Activated CD8-positive, alpha-beta T cell treated with anti-CD3 and anti-CD28 coated beads for 36 hours (primary cell): Measurements from ENCODE around the gene IGF2BP1. TPM values are rescaled to one million over a fixed set of nuclear protein-coding genes. Genes with fewer than 3 reads are reported as not detected.
A peak's percentile ranks its signal among the peaks of the same experiment; 100 is the strongest.

ENCODE experiments used
- ATAC-seq: fragments of 200-7000 bp; cut with Tn5 transposase; one replicate; pipeline ENCODE4 v1.10.0; 2021; ENCODE audit warnings: mild to moderate bottlenecking, moderate library complexity
- CTCF ChIA-PET: fragments of 350-600 bp; sonication (Branson Sonifier 250); formaldehyde crosslinking; loops from one replicate; lab custom pipeline; 2021; ENCODE audit warnings: antibody characterized with exemption; lab: Charles Lee
- POLR2A ChIA-PET: fragments of 350-600 bp; sonication (Branson Sonifier 250); formaldehyde crosslinking; loops from one replicate; lab custom pipeline; 2021; ENCODE audit warnings: antibody characterized with exemption; lab: Charles Lee
- DNase-seq: peaks from one replicate; pipeline ENCODE4 v3.0.0-alpha.2; 2020
- H3K27ac Mint-ChIP-seq: one replicate; pipeline ENCODE4 v1.8.0; 2021; ENCODE audit warnings: mild to moderate bottlenecking, mixed read lengths
- H3K27me3 Mint-ChIP-seq: one replicate; pipeline ENCODE4 v1.8.0; 2021; ENCODE audit warnings: mixed read lengths
- H3K36me3 Mint-ChIP-seq: one replicate; pipeline ENCODE4 v1.8.0; 2021; ENCODE audit warnings: low read depth, mixed read lengths
- H3K4me1 Mint-ChIP-seq: one replicate; pipeline ENCODE4 v1.8.0; 2021; ENCODE audit warnings: low read depth, mixed read lengths
- H3K4me3 Mint-ChIP-seq: one replicate; pipeline ENCODE4 v1.8.0; 2021; ENCODE audit warnings: mild to moderate bottlenecking, moderate library complexity, mixed read lengths
- H3K9me3 Mint-ChIP-seq: one replicate; pipeline ENCODE4 v1.8.0; 2021; ENCODE audit warnings: mixed read lengths
- CTCF ChIP-seq: fragments of 200-600 bp; IDR thresholded peaks from one replicate; pipeline ENCODE4 v1.8.0; 2022; ENCODE audit warnings: antibody characterized with exemption, mild to moderate bottlenecking
- intact Hi-C: fragments of 100-400 bp; cut with micrococcal nuclease; formaldehyde crosslinking; loops from one replicate; pipeline ENCODE4 v1.10.0; 2022
- total RNA-seq, 2 experiments: library from RNA; stranded (reverse); gene quantifications; one replicate each; pipeline ENCODE4 v1.2.3, GENCODE V29; 2021

IGF2BP1 gene
- total RNA-seq, 2 experiments from 2014 or later, result 0.18 to 0.51 TPM

- no peak for TF ChIP-seq CTCF
- Mint-ChIP-seq H3K27me3 (peaks cover 70% of the 10 kb centered on the region), H3K36me3 (peaks cover 2% of the 10 kb centered on the region), H3K4me3 (peak overlapping the region; percentile 61), H3K27ac (no peak overlapping the region), H3K4me1 (peaks cover 13% of the 10 kb centered on the region), H3K9me3 (no peaks in the 10 kb centered on the region)
- CTCF ChIA-PET, result no interaction called here
- POLR2A ChIA-PET, result interaction anchor here (1.0 to 1.1 kb wide), 3 partner anchors 8 to 89 kb away, joined by 3 to 5 read pairs (median 3); partner anchors contain the start of gene UBE2Z
- intact Hi-C loops, result no loop called here
- DNase-seq, result no peak
- ATAC-seq, result no peak
These were observed 822 bp downstream of the IGF2BP1 start for GRCh38 chr17:48997827-48998586.

DNA sequence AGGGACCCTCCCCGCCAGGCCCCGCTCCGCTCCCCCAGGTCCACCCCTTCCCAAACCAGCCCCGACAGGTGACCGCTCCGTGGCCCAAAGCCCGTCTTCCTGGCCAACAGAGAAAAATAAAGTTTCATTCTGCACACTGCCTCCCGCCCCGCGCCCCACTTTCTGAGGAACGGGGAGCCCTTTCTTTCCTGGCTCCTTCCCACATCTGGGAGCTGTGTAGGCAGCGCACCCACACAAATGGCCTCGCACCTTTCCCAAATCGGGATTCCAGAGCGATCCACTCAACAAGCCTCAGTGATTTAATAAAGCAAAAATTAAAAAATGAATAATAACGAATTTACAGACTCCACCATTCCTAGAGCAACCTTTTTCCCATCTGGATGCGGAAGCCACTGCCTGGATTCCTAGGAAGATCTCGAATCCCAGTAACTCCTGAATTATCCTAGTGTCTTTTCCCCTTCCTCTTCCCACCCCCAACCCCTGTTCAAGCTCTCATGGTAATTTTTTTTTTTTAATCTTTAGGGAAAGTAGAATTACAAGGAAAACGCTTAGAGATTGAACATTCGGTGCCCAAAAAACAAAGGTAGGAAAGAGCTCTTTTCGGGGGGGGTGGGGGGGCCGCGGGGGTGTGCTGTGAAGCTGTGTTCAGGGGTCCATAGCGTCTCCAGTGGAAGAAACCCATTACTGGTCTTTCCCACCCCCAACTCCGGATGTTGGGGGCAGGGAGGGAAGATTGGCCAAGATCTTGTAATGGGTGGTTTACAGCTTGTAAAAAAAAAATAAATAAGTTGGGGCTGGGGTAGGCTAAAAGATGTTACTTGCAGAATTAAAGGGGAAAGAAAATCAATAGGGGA lies 1.6 kb downstream of the IGF2BP1 start:
- POLR2A ChIA-PET, result interaction anchor here (1.1 kb wide), 1 partner anchor 7 kb away, joined by 3 read pairs; no protein-coding TSS in a partner anchor
- ATAC-seq, result no peak
- TF ChIP-seq CTCF, result no peak
- H3K36me3 Mint-ChIP-seq, result peaks cover 2% of the 10 kb centered on the region
- H3K4me3 Mint-ChIP-seq, result peak overlapping the region; percentile 42
- CTCF ChIA-PET, result no interaction called here
- H3K27ac Mint-ChIP-seq, result no peak overlapping the region
- H3K4me1 Mint-ChIP-seq, result peaks cover 13% of the 10 kb centered on the region
- H3K27me3 Mint-ChIP-seq, result peaks cover 75% of the 10 kb centered on the region
- H3K9me3 Mint-ChIP-seq, result no peaks in the 10 kb centered on the region
- intact Hi-C loops, result no loop called here
- no peak for DNase-seq

GRCh38 chr17:49000943-49001342 lies 3.8 kb downstream of the IGF2BP1 start:
- no peaks in the 10 kb centered on the region for H3K36me3 Mint-ChIP-seq
- TF ChIP-seq CTCF, result no peak
- no peaks in the 10 kb centered on the region for H3K9me3 Mint-ChIP-seq
- no peak for ATAC-seq
- H3K27me3 Mint-ChIP-seq, result peaks cover 78% of the 10 kb centered on the region
- ChIA-PET POLR2A (no interaction called here), CTCF (no interaction called here)
- no peak for DNase-seq
- intact Hi-C loops, result no loop called here
- no peak overlapping the region for H3K27ac Mint-ChIP-seq
- H3K4me1 Mint-ChIP-seq, result peaks cover 11% of the 10 kb centered on the region
- H3K4me3 Mint-ChIP-seq, result no peak overlapping the region

GRCh38 chr17:49001671-49002070 lies 4.5 kb downstream of the IGF2BP1 start:
- H3K9me3 Mint-ChIP-seq, result no peaks in the 10 kb centered on the region
- H3K27ac Mint-ChIP-seq, result no peak overlapping the region
- no peak for TF ChIP-seq CTCF
- ATAC-seq, result no peak
- H3K36me3 Mint-ChIP-seq, result no peaks in the 10 kb centered on the region
- no peak overlapping the region for H3K4me3 Mint-ChIP-seq
- no peak for DNase-seq
- ChIA-PET POLR2A (no interaction called here), CTCF (no interaction called here)
- intact Hi-C loops, result no loop called here
- peaks cover 79% of the 10 kb centered on the region for H3K27me3 Mint-ChIP-seq
- H3K4me1 Mint-ChIP-seq, result peaks cover 7% of the 10 kb centered on the region
